ENCODE data around the gene SPCS2.
"Not testable (repeated sequence)": the region's sequence is repeated elsewhere in the genome, so short reads cannot be mapped to it uniquely, and the experiment has no call there.

The SPCS2 gene

GRCh38 chr11:74952752-74953151, 3.7 kb downstream of the SPCS2 start:
- no peak for DNase-seq (ENCODE audit: extremely low spot score)
- ChIA-PET CTCF (no interaction called here), POLR2A (no interaction called here)
- TF ChIP-seq NFRKB (IDR thresholded peaks at IDR 0.05): no peak
- peak; percentile 27; the same call in 1 of the 2 replicates for TF ChIP-seq PKNOX1 (IDR thresholded peaks at IDR 0.05)

GRCh38 chr11:74953451-74953850, 4.4 kb downstream of the SPCS2 start:
- no peak for DNase-seq (ENCODE audit: extremely low spot score)
- TF ChIP-seq TARDBP (IDR thresholded peaks at IDR 0.05) (no peak), SUZ12 (IDR thresholded peaks at IDR 0.05) (no peak), FOXA1 (IDR thresholded peaks at IDR 0.05) (no peak), FOXM1 (IDR thresholded peaks at IDR 0.05; ENCODE audit: borderline replicate concordance) (no peak), HDGF (IDR thresholded peaks at IDR 0.05; ENCODE audit: borderline replicate concordance) (no peak), LEF1 (IDR thresholded peaks at IDR 0.05; ENCODE audit: borderline replicate concordance) (no peak), NFRKB (IDR thresholded peaks at IDR 0.05) (no peak), BHLHE40 (IDR thresholded peaks at IDR 0.05; ENCODE audit: borderline replicate concordance) (no peak), ZNF384 (IDR thresholded peaks at IDR 0.05) (no peak), CTBP1 (IDR thresholded peaks at IDR 0.05; ENCODE audit: borderline replicate concordance) (no peak), PKNOX1 (IDR thresholded peaks at IDR 0.05) (no peak)
- CTCF ChIA-PET: no interaction called here
- POLR2A ChIA-PET: no interaction called here

GRCh38 chr11:74954199-74954598, 5.1 kb downstream of the SPCS2 start:
- ChIA-PET CTCF (interaction anchor here (0.5 kb wide), 1 partner anchor 11 kb away, joined by 5 read pairs; no protein-coding TSS in a partner anchor), POLR2A (no interaction called here)
- TF ChIP-seq FOXA1 (IDR thresholded peaks at IDR 0.05) (no peak), ELF4 (IDR thresholded peaks at IDR 0.05) (no peak), L3MBTL2 (conservative IDR thresholded peaks at IDR 0.05) (no peak), SP1 (IDR thresholded peaks at IDR 0.05) (no peak), HDGF (IDR thresholded peaks at IDR 0.05; ENCODE audit: borderline replicate concordance) (no peak), FOXM1 (IDR thresholded peaks at IDR 0.05; ENCODE audit: borderline replicate concordance) (no peak)
- DNase-seq (ENCODE audit: extremely low spot score): no peak

DNA sequence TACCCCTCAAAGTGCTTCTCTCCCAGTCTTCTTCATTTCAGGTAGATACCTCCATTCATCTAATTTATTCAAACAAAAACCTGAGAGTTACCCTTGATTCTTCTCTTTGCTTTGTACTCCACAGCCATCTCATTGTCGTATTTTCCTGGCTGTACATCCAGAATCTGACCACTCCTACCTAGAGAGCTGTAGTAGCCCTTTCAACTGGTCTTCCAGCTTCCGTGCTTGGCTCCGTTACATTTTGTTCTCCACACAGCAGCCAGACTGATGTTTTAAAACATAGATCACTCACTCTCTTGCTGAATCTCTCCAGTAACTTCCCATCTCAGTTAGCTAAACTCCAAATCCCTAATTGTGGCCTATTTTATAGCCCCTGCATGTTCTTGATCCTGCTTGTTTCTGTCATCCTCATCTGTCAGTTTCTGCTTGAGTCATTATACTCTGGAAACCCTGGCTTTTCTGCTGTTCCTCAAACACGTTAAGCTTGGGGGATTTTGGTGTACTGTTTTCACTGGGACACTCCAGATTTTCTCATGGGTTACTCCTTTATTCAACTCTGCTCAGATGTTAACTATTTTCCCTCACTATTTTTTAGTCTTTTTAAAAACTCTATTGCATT, 7.4 kb downstream of the SPCS2 start:
- TF ChIP-seq SUZ12 (IDR thresholded peaks at IDR 0.05): no peak
- POLR2A ChIA-PET: interaction anchor here (1.2 kb wide), 1 partner anchor 32 kb away, joined by 3 read pairs; the partner anchor contains the start of gene NEU3
- CTCF ChIA-PET: interaction anchor here (0.6 kb wide), 1 partner anchor 22 kb away, joined by 3 read pairs; no protein-coding TSS in a partner anchor
- no peak for DNase-seq (ENCODE audit: extremely low spot score)

DNA sequence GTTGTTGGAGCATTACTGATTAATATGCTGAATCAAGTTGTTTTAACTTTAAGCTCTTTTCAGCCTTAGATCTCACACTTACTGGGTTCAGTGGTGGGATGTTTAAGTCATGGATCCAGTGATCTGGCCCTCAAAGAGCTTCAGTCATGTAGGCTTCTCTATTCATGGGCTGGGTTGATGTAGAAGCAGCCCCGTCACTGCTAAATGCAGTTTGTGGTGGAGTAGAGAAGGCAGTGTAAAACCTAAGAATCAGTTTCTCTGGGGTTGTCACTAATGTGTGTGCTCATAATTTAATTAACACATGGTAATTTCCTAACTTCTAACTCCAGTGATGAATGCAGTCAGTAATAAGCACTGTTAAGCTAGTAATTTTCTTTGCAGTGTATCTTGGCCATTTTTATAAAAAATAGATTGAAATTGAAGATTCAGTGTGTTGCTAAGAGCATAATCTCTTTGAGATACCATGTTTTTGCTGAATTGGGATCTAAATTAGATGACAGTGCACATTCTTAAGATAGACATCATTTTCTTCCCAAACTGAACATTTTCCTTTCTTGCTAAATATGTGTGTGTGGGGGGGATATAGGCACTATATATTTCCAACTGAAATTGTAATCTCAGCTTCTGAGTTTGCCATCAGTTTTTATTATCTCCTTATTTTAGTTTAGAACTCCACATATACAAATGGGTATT, 9.0 kb downstream of the SPCS2 start:
- no peak for DNase-seq (ENCODE audit: extremely low spot score)
- POLR2A ChIA-PET: no interaction called here
- CTCF ChIA-PET: interaction anchor here (0.6 kb wide), 1 partner anchor 84 kb away, joined by 5 read pairs; no protein-coding TSS in a partner anchor
- TF ChIP-seq CTBP1 (IDR thresholded peaks at IDR 0.05; ENCODE audit: borderline replicate concordance): no peak
- TF ChIP-seq PKNOX1 (IDR thresholded peaks at IDR 0.05): no peak
- TF ChIP-seq SP1 (IDR thresholded peaks at IDR 0.05): no peak
- TF ChIP-seq LEF1 (IDR thresholded peaks at IDR 0.05; ENCODE audit: borderline replicate concordance): no peak
- no peak for TF ChIP-seq ELF4 (IDR thresholded peaks at IDR 0.05)
- TF ChIP-seq TARDBP (IDR thresholded peaks at IDR 0.05): no peak
- TF ChIP-seq FOXA1 (IDR thresholded peaks at IDR 0.05): no peak
- TF ChIP-seq NFRKB (IDR thresholded peaks at IDR 0.05): no peak
- no peak for TF ChIP-seq L3MBTL2 (conservative IDR thresholded peaks at IDR 0.05)
- TF ChIP-seq BHLHE40 (IDR thresholded peaks at IDR 0.05; ENCODE audit: borderline replicate concordance): no peak
- TF ChIP-seq FOXM1 (IDR thresholded peaks at IDR 0.05; ENCODE audit: borderline replicate concordance): no peak
- no peak for TF ChIP-seq HDGF (IDR thresholded peaks at IDR 0.05; ENCODE audit: borderline replicate concordance)

- DNase-seq (ENCODE audit: extremely low spot score); CTCF ChIA-PET: not testable (repeated sequence)
- POLR2A ChIA-PET: interaction anchor here (0.6 to 2.1 kb wide), 2 partner anchors 29 to 54 kb away, joined by 3 to 6 read pairs; partner anchors contain the start of gene NEU3
Measured at GRCh38 chr11:74960128-74960527, 11.1 kb downstream of the SPCS2 start.

DNA sequence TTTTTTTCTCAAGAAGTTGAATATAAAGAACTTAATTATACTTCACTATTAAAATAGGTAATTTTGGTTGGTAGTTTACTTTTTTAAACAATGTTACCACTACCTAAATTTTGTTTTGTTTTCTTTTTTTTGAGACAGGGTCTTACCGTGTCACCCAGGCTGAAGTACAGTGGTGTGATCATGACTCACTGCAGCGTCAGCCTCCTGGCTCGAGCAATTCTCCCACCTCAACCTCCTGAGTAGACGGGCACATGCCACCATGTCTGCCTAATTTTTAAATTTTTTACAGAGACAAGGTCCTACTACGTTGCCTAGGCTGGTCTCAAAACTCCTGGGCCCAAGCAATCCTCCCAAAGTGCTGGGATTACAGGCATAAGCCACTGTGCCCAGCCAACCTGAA, 17.6 kb downstream of the SPCS2 start:
- TF ChIP-seq BHLHE40 (IDR thresholded peaks at IDR 0.05; ENCODE audit: borderline replicate concordance) (no peak), CTBP1 (IDR thresholded peaks at IDR 0.05; ENCODE audit: borderline replicate concordance) (no peak), FOXM1 (IDR thresholded peaks at IDR 0.05; ENCODE audit: borderline replicate concordance) (no peak), ELF4 (IDR thresholded peaks at IDR 0.05) (no peak), PKNOX1 (IDR thresholded peaks at IDR 0.05) (no peak), L3MBTL2 (conservative IDR thresholded peaks at IDR 0.05) (no peak), SP1 (IDR thresholded peaks at IDR 0.05) (no peak), LEF1 (IDR thresholded peaks at IDR 0.05; ENCODE audit: borderline replicate concordance) (no peak), HDGF (IDR thresholded peaks at IDR 0.05; ENCODE audit: borderline replicate concordance) (no peak), TARDBP (IDR thresholded peaks at IDR 0.05) (no peak), FOXA1 (IDR thresholded peaks at IDR 0.05) (no peak), ZNF384 (IDR thresholded peaks at IDR 0.05) (no peak)
- POLR2A ChIA-PET: interaction anchor here (1.0 kb wide), 1 partner anchor 22 kb away, joined by 3 read pairs; the partner anchor contains the start of gene NEU3
- CTCF ChIA-PET: no interaction called here
- no peak for DNase-seq (ENCODE audit: extremely low spot score)

All from HEK293T (cell line).